Osteocyte (in vitro differentiated cells): ENCODE measurements around the gene STAT5B. TPM values are rescaled to one million over a fixed set of nuclear protein-coding genes. Genes with fewer than 3 reads are reported as not detected.

Experiments used
- DNase-seq: peaks from one replicate; pipeline ENCODE4 v3.0.0; 2021; ENCODE audit warnings: mixed read lengths; ENCODE audit not compliant: unreplicated experiment; ENCODE audit errors: extremely low spot score
- H3K27ac Mint-ChIP-seq: one replicate; pipeline ENCODE4 v1.8.0; 2021; ENCODE audit warnings: mild to moderate bottlenecking, mixed read lengths; ENCODE audit not compliant: unreplicated experiment
- H3K27me3 Mint-ChIP-seq: one replicate; pipeline ENCODE4 v1.8.0; 2021; ENCODE audit warnings: mixed read lengths; ENCODE audit not compliant: unreplicated experiment
- H3K36me3 Mint-ChIP-seq: one replicate; pipeline ENCODE4 v1.8.0; 2021; ENCODE audit warnings: mixed read lengths; ENCODE audit not compliant: unreplicated experiment
- H3K4me1 Mint-ChIP-seq: one replicate; pipeline ENCODE4 v1.8.0; 2021; ENCODE audit warnings: mixed read lengths; ENCODE audit not compliant: unreplicated experiment
- H3K4me3 Mint-ChIP-seq: one replicate; pipeline ENCODE4 v1.8.0; 2021; ENCODE audit warnings: mild to moderate bottlenecking, moderate library complexity, mixed read lengths; ENCODE audit not compliant: unreplicated experiment
- H3K9me3 Mint-ChIP-seq: one replicate; pipeline ENCODE4 v1.8.0; 2021; ENCODE audit warnings: mixed read lengths; ENCODE audit not compliant: unreplicated experiment
- CTCF ChIP-seq: fragments of 200-600 bp; sonication (generic); IDR thresholded peaks from 2 replicates; pipeline ENCODE4 v1.5.0; 2021; ENCODE audit warnings: antibody characterized with exemption, mild to moderate bottlenecking, moderate library complexity
- total RNA-seq: library from RNA; stranded (reverse); gene quantifications from 2 replicates; pipeline ENCODE4 v1.2.1, GENCODE V29; 2021

The STAT5B gene
- total RNA-seq, 1 donor from 2014 or later, result 41.3 TPM

GRCh38 chr17:42167807-42168206 is 108.4 kb downstream of the STAT5B start:
- H3K9me3 Mint-ChIP-seq, result no peaks in the 10 kb centered on the region

GRCh38 chr17:42166196-42166763 is 109.9 kb downstream of the STAT5B start:
- no peaks in the 10 kb centered on the region for H3K36me3 Mint-ChIP-seq
- no peak for TF ChIP-seq CTCF
- DNase-seq, result no peak

More at GRCh38 chr17:42167807-42168206, 108.4 kb downstream of the STAT5B start:
- no peak for TF ChIP-seq CTCF
- no peaks in the 10 kb centered on the region for H3K36me3 Mint-ChIP-seq
- peaks cover 14% of the 10 kb centered on the region for H3K27me3 Mint-ChIP-seq
- no peak overlapping the region for H3K27ac Mint-ChIP-seq
- no peaks in the 10 kb centered on the region for H3K4me1 Mint-ChIP-seq
- H3K4me3 Mint-ChIP-seq, result no peak overlapping the region
- DNase-seq, result no peak

GRCh38 chr17:42165751-42166150 is 110.4 kb downstream of the STAT5B start:
- no peaks in the 10 kb centered on the region for H3K36me3 Mint-ChIP-seq
- no peaks in the 10 kb centered on the region for H3K9me3 Mint-ChIP-seq
- no peaks in the 10 kb centered on the region for H3K4me1 Mint-ChIP-seq

More at GRCh38 chr17:42166196-42166763, 109.9 kb downstream of the STAT5B start:
- peaks cover 8% of the 10 kb centered on the region for H3K27me3 Mint-ChIP-seq
- no peak overlapping the region for H3K4me3 Mint-ChIP-seq
- no peaks in the 10 kb centered on the region for H3K4me1 Mint-ChIP-seq
- no peak overlapping the region for H3K27ac Mint-ChIP-seq
- H3K9me3 Mint-ChIP-seq, result no peaks in the 10 kb centered on the region

GRCh38 chr17:42163696-42164407 is 112.3 kb downstream of the STAT5B start:
- H3K4me3 Mint-ChIP-seq, result no peak overlapping the region
- H3K4me1 Mint-ChIP-seq, result no peaks in the 10 kb centered on the region
- no peak overlapping the region for H3K27ac Mint-ChIP-seq
- no peaks in the 10 kb centered on the region for H3K9me3 Mint-ChIP-seq
- peaks cover 5% of the 10 kb centered on the region for H3K27me3 Mint-ChIP-seq
- no peak for TF ChIP-seq CTCF
- no peaks in the 10 kb centered on the region for H3K36me3 Mint-ChIP-seq
- no peak for DNase-seq

More at GRCh38 chr17:42165751-42166150, 110.4 kb downstream of the STAT5B start:
- no peak for DNase-seq
- H3K4me3 Mint-ChIP-seq, result no peak overlapping the region
- H3K27me3 Mint-ChIP-seq, result peaks cover 5% of the 10 kb centered on the region
- no peak overlapping the region for H3K27ac Mint-ChIP-seq
- TF ChIP-seq CTCF, result no peak

- H3K36me3 Mint-ChIP-seq, result no peaks in the 10 kb centered on the region
- DNase-seq, result no peak
These were observed 113.1 kb downstream of the STAT5B start for GRCh38 chr17:42163113-42163512.

More at GRCh38 chr17:42163113-42163512, 113.1 kb downstream of the STAT5B start:
- H3K27me3 Mint-ChIP-seq, result peaks cover 5% of the 10 kb centered on the region
- H3K4me3 Mint-ChIP-seq, result no peak overlapping the region
- no peaks in the 10 kb centered on the region for H3K4me1 Mint-ChIP-seq
- TF ChIP-seq CTCF, result peak; percentile 28
- H3K27ac Mint-ChIP-seq, result no peak overlapping the region
- no peaks in the 10 kb centered on the region for H3K9me3 Mint-ChIP-seq
